ENCODE results near the gene CHST11. TPM values are rescaled to one million over a fixed set of nuclear protein-coding genes. Genes with fewer than 3 reads are reported as not detected.
"Not testable (repeated sequence)": the region's sequence is repeated elsewhere in the genome, so short reads cannot be mapped to it uniquely, and the experiment has no call there.

CHST11 gene
- polyA plus RNA-seq, 1 donor (not counting 4 experiments of a cell fraction or from before 2014, with no cell fraction given), result 11.9 TPM

GRCh38 chr12:104526320-104526719 is 69.6 kb downstream of the CHST11 start:
- Histone ChIP-seq H2AFZ (ENCODE audit: control insufficient read depth, low read length) (no peak overlapping the region), H3K79me2 (ENCODE audit: control insufficient read depth, insufficient read depth, low read length) (peaks cover 27% of the 10 kb centered on the region), H3K9me3 (ENCODE audit: control insufficient read depth, low read depth, low read length) (no peaks in the 10 kb centered on the region), H3K27me3 (ENCODE audit: control insufficient read depth, extremely low read depth, insufficient read depth, low read length) (no peaks in the 10 kb centered on the region), H3K4me2 (ENCODE audit: control insufficient read depth, extremely low read depth, insufficient read depth, low read depth, low read length) (no peak overlapping the region), H3K27ac (ENCODE audit: control insufficient read depth, insufficient read depth, low read length) (no peak overlapping the region), H3K36me3 (ENCODE audit: control insufficient read depth in 2 of 2, extremely low read depth in 1 of 2, insufficient read depth in 2 of 2, low read length in 2 of 2) (no peaks in the 10 kb centered on the region), H3K4me3 (ENCODE audit: control insufficient read depth in 2 of 3, extremely low read depth in 1 of 3, insufficient read depth in 2 of 3, low read depth in 1 of 3, low read length in 3 of 3) (no peak overlapping the region), H3K4me1 (ENCODE audit: control insufficient read depth, extremely low read depth, insufficient read depth, low read length) (peaks cover 13% of the 10 kb centered on the region), H4K20me1 (ENCODE audit: control insufficient read depth, extremely low read depth, insufficient read depth, low read length) (no peaks in the 10 kb centered on the region), H3K9ac (ENCODE audit: control insufficient read depth, extremely low read depth, insufficient read depth, low read length) (no peak overlapping the region), H3K9me1 (ENCODE audit: control insufficient read depth, extremely low read depth, insufficient read depth, low read length) (no peaks in the 10 kb centered on the region)
- DNase-seq (ENCODE audit: low read depth, low spot score), result no peak
- dilution Hi-C loops (cut with MboI; ENCODE audit: extremely low pct_ligation_motif_present, low sequenced_read_pairs), result no loop called here
- no peak for FAIRE-seq
- TF ChIP-seq EZH2 (IDR thresholded peaks at IDR 0.05; ENCODE audit: low read length) (no peak), CTCF (optimal IDR thresholded peaks at IDR 0.05 in 1 of 3, IDR thresholded peaks at IDR 0.05 in 1 of 3, conservative IDR thresholded peaks at IDR 0.05 in 1 of 3; ENCODE audit: extremely low read depth in 1 of 3, insufficient read depth in 2 of 3, low read length in 3 of 3) (no peak)

GRCh38 chr12:104526751-104527150 is 70.0 kb downstream of the CHST11 start:
- H3K36me3 ChIP-seq (ENCODE audit: control insufficient read depth in 2 of 2, extremely low read depth in 1 of 2, insufficient read depth in 2 of 2, low read length in 2 of 2), result no peaks in the 10 kb centered on the region
- peaks cover 13% of the 10 kb centered on the region for H3K4me1 ChIP-seq (ENCODE audit: control insufficient read depth, extremely low read depth, insufficient read depth, low read length)
- H3K9me3 ChIP-seq (ENCODE audit: control insufficient read depth, low read depth, low read length), result no peaks in the 10 kb centered on the region
- dilution Hi-C loops (cut with MboI; ENCODE audit: extremely low pct_ligation_motif_present, low sequenced_read_pairs), result no loop called here
- H3K9ac ChIP-seq (ENCODE audit: control insufficient read depth, extremely low read depth, insufficient read depth, low read length), result no peak overlapping the region
- DNase-seq (ENCODE audit: low read depth, low spot score) (no peak), FAIRE-seq (no peak)
- TF ChIP-seq CTCF (optimal IDR thresholded peaks at IDR 0.05 in 1 of 3, IDR thresholded peaks at IDR 0.05 in 1 of 3, conservative IDR thresholded peaks at IDR 0.05 in 1 of 3; ENCODE audit: extremely low read depth in 1 of 3, insufficient read depth in 2 of 3, low read length in 3 of 3) (no peak), EZH2 (IDR thresholded peaks at IDR 0.05; ENCODE audit: low read length) (no peak)
- H3K27ac ChIP-seq (ENCODE audit: control insufficient read depth, insufficient read depth, low read length), result no peak overlapping the region
- H2AFZ ChIP-seq (ENCODE audit: control insufficient read depth, low read length), result no peak overlapping the region
- no peaks in the 10 kb centered on the region for H3K9me1 ChIP-seq (ENCODE audit: control insufficient read depth, extremely low read depth, insufficient read depth, low read length)
- no peak overlapping the region for H3K4me3 ChIP-seq (ENCODE audit: control insufficient read depth in 2 of 3, extremely low read depth in 1 of 3, insufficient read depth in 2 of 3, low read depth in 1 of 3, low read length in 3 of 3)
- no peaks in the 10 kb centered on the region for H4K20me1 ChIP-seq (ENCODE audit: control insufficient read depth, extremely low read depth, insufficient read depth, low read length)
- H3K79me2 ChIP-seq (ENCODE audit: control insufficient read depth, insufficient read depth, low read length), result peaks cover 28% of the 10 kb centered on the region
- H3K27me3 ChIP-seq (ENCODE audit: control insufficient read depth, extremely low read depth, insufficient read depth, low read length), result no peaks in the 10 kb centered on the region
- H3K4me2 ChIP-seq (ENCODE audit: control insufficient read depth, extremely low read depth, insufficient read depth, low read depth, low read length), result no peak overlapping the region

- DNase-seq (ENCODE audit: low read depth, low spot score); H4K20me1 ChIP-seq (ENCODE audit: control insufficient read depth, extremely low read depth, insufficient read depth, low read length); dilution Hi-C loops (cut with MboI; ENCODE audit: extremely low pct_ligation_motif_present, low sequenced_read_pairs); H3K9ac ChIP-seq (ENCODE audit: control insufficient read depth, extremely low read depth, insufficient read depth, low read length); FAIRE-seq; H3K27me3 ChIP-seq (ENCODE audit: control insufficient read depth, extremely low read depth, insufficient read depth, low read length); H2AFZ ChIP-seq (ENCODE audit: control insufficient read depth, low read length); H3K27ac ChIP-seq (ENCODE audit: control insufficient read depth, insufficient read depth, low read length); H3K36me3 ChIP-seq (ENCODE audit: control insufficient read depth in 2 of 2, extremely low read depth in 1 of 2, insufficient read depth in 2 of 2, low read length in 2 of 2); H3K4me3 ChIP-seq (ENCODE audit: control insufficient read depth in 2 of 3, extremely low read depth in 1 of 3, insufficient read depth in 2 of 3, low read depth in 1 of 3, low read length in 3 of 3); H3K9me3 ChIP-seq (ENCODE audit: control insufficient read depth, low read depth, low read length); H3K4me2 ChIP-seq (ENCODE audit: control insufficient read depth, extremely low read depth, insufficient read depth, low read depth, low read length); H3K9me1 ChIP-seq (ENCODE audit: control insufficient read depth, extremely low read depth, insufficient read depth, low read length): not testable (repeated sequence)
- peaks cover 30% of the 10 kb centered on the region for H3K79me2 ChIP-seq (ENCODE audit: control insufficient read depth, insufficient read depth, low read length)
- peaks cover 13% of the 10 kb centered on the region for H3K4me1 ChIP-seq (ENCODE audit: control insufficient read depth, extremely low read depth, insufficient read depth, low read length)
These were observed 70.9 kb downstream of the CHST11 start for GRCh38 chr12:104527653-104528052.
